NCI-H187 treated with DMSO at 0.1 percent for 48 hours (cell line): ENCODE data around the gene CST4.
"Not testable (repeated sequence)": the region's sequence is repeated elsewhere in the genome, so short reads cannot be mapped to it uniquely, and the experiment has no call there.

Source experiments
- DNase-seq: peaks from one replicate; lab custom pipeline; 2025; lab: John Stamatoyannopoulos, UW

CST4 gene

GRCh38 chr20:23640671-23641667, 47.9 kb downstream of the CST4 start:
- no peak for DNase-seq

- DNase-seq = no peak
These were observed 48.7 kb downstream of the CST4 start for GRCh38 chr20:23640018-23640601.

- no peak for DNase-seq
These were observed 49.3 kb downstream of the CST4 start for GRCh38 chr20:23639490-23639958.

GRCh38 chr20:23638309-23638708, 50.5 kb downstream of the CST4 start:
- DNase-seq = no peak

GRCh38 chr20:23637282-23638221, 51.3 kb downstream of the CST4 start, which contains the start of gene CST3:
TSS of gene CST3 (minus strand) at chr20:23637955. CDS start at chr20:23637862, 93 bp downstream.
- DNase-seq = peak; percentile 12

- DNase-seq = no peak
These were observed 51.9 kb downstream of the CST4 start for GRCh38 chr20:23636908-23637281.

- no peak for DNase-seq
These were observed 52.5 kb downstream of the CST4 start for GRCh38 chr20:23636182-23636907.

- not testable (repeated sequence) for DNase-seq
These were observed 53.1 kb downstream of the CST4 start for GRCh38 chr20:23635768-23636090.
